Smooth muscle cell of trachea (primary cell): ENCODE measurements around the gene ZFP3. TPM values are rescaled to one million over a fixed set of nuclear protein-coding genes. Genes with fewer than 3 reads are reported as not detected.

Experiments
- total RNA-seq: library from RNA; depleted of rRNA; stranded (reverse); fragments of >200 nt; gene quantifications from 2 replicates; pipeline ENCODE4 v1.2.1, GENCODE V29; 2014

ZFP3 gene
- 1.5 and 1.9 TPM in 2 replicates for total RNA-seq

GRCh38 chr17:5078106-5079028 is at the start of gene ZFP3:
ZFP3 (plus strand) TSS chr17:5078467; CDS start chr17:5091505, 13,038 bp downstream.

GRCh38 chr17:5035315-5035714 is 43.0 kb upstream of the ZFP3 start, which contains the start of gene SLC52A1:
SLC52A1 (minus strand) TSS chr17:5035426; CDS start chr17:5034606, 820 bp downstream.

GRCh38 chr17:5111402-5112204 is 33.3 kb downstream of the ZFP3 start, which contains the start of gene ZNF232:
ZNF232 (minus strand) TSS chr17:5111878; CDS start chr17:5111822, 56 bp downstream.

GRCh38 chr17:5115673-5116651 is 37.7 kb downstream of the ZFP3 start, which contains the start of gene USP6:
USP6 (plus strand) TSS chr17:5116032; CDS start chr17:5130368, 14,336 bp downstream.

Other genes starting within 250 kb of the ZFP3 start
- 39.4 and 40.6 TPM in 2 replicates for gene MINK1, start 245.1 kb upstream of the ZFP3 start, total RNA-seq
- gene C17orf107, start 178.9 kb upstream of the ZFP3 start, total RNA-seq, result 1.9 and 5.0 TPM in 2 replicates
- 0.87 and 1.2 TPM in 2 replicates for gene CHRNE, start 175.4 kb upstream of the ZFP3 start, total RNA-seq
- not detected in 2 replicates for gene GP1BA, start 146.2 kb upstream of the ZFP3 start, total RNA-seq
- gene SLC25A11, start 138.4 kb upstream of the ZFP3 start, total RNA-seq, result 49.3 and 52.8 TPM in 2 replicates
- 24.0 and 30.8 TPM in 2 replicates for gene RNF167, start 138.2 kb upstream of the ZFP3 start, total RNA-seq
- gene PFN1, start 129.9 kb upstream of the ZFP3 start, total RNA-seq, result 605 and 662 TPM in 2 replicates
- 2.3 and 3.6 TPM in 2 replicates for gene ENO3, start 127.3 kb upstream of the ZFP3 start, total RNA-seq
- 43.2 and 56.1 TPM in 2 replicates for gene SPAG7, start 110.7 kb upstream of the ZFP3 start, total RNA-seq
- gene CAMTA2, start 90.8 kb upstream of the ZFP3 start, total RNA-seq, result 16.7 and 20.3 TPM in 2 replicates
- 0.66 TPM in 1 of 2 replicates, not detected in the other for gene INCA1, start 80.9 kb upstream of the ZFP3 start, total RNA-seq
- 65.3 and 110 TPM in 2 replicates for gene KIF1C, start 80.5 kb upstream of the ZFP3 start, total RNA-seq
- under 0.01 TPM in 1 of 2 replicates, not detected in the other for gene SLC52A1, start 43.0 kb upstream of the ZFP3 start, total RNA-seq
- gene ZNF232, start 33.4 kb downstream of the ZFP3 start, total RNA-seq, result 6.8 and 7.8 TPM in 2 replicates
- under 0.01 TPM in 1 of 2 replicates, not detected in the other for gene USP6, start 37.6 kb downstream of the ZFP3 start, total RNA-seq
- 12.9 and 13.1 TPM in 2 replicates for gene ZNF594, start 113.4 kb downstream of the ZFP3 start, total RNA-seq
- not detected in 2 replicates for gene SCIMP, start 156.4 kb downstream of the ZFP3 start, total RNA-seq
- 54.0 and 59.9 TPM in 2 replicates for gene RABEP1, start 203.8 kb downstream of the ZFP3 start, total RNA-seq